D341Med (cell line): ENCODE measurements around the gene RER1.

ENCODE experiments used
- DNase-seq: peaks from one replicate; pipeline ENCODE4 v3.0.0; 2012; ENCODE audit warnings: low spot score

RER1 gene

GRCh38 chr1:2376261-2376741, 15.3 kb upstream of the RER1 start:
- no peak for DNase-seq

GRCh38 chr1:2376931-2377672, 14.5 kb upstream of the RER1 start:
- DNase-seq, result no peak

- DNase-seq, result no peak
Observed at GRCh38 chr1:2377751-2378440, 13.7 kb upstream of the RER1 start.

- DNase-seq, result no peak
Observed at GRCh38 chr1:2378441-2378851, 13.2 kb upstream of the RER1 start.

- DNase-seq, result no peak
Observed at GRCh38 chr1:2378956-2379732, 12.5 kb upstream of the RER1 start.

- DNase-seq, result no peak
Observed at GRCh38 chr1:2379733-2380404, 11.8 kb upstream of the RER1 start.

GRCh38 chr1:2380816-2381591, 10.6 kb upstream of the RER1 start:
- DNase-seq, result no peak

- peak; percentile 95 for DNase-seq
Observed at GRCh38 chr1:2381741-2382620, 9.7 kb upstream of the RER1 start.

GRCh38 chr1:2382621-2383361, 8.8 kb upstream of the RER1 start:
- DNase-seq, result peak; percentile 56

- DNase-seq, result no peak
Observed at GRCh38 chr1:2383576-2383975, 8.1 kb upstream of the RER1 start.

- DNase-seq, result no peak
Observed at GRCh38 chr1:2384130-2384860, 7.3 kb upstream of the RER1 start.

- no peak for DNase-seq
Observed at GRCh38 chr1:2384941-2385481, 6.6 kb upstream of the RER1 start.

- no peak for DNase-seq
Observed at GRCh38 chr1:2385606-2386280, 5.9 kb upstream of the RER1 start.

- DNase-seq, result no peak
Observed at GRCh38 chr1:2386636-2387611, 4.7 kb upstream of the RER1 start.

GRCh38 chr1:2388004-2388913, 3.4 kb upstream of the RER1 start:
- no peak for DNase-seq

- no peak for DNase-seq
Observed at GRCh38 chr1:2389644-2390043, 2.0 kb upstream of the RER1 start.
